Left colon (tissue), 2 donors: ENCODE data around the gene ACHE. TPM values are rescaled to one million over a fixed set of nuclear protein-coding genes. Genes with fewer than 3 reads are reported as not detected.

Experiments used
- ATAC-seq: fragments of 200-7000 bp; cut with Tn5 transposase; one replicate; pipeline ENCODE4 v1.9.1; 2020; ENCODE audit warnings: mild to moderate bottlenecking, moderate library complexity
- DNase-seq, 2 donors: peaks; one replicate each; pipeline ENCODE4 v3.0.0-alpha.2; 2020
- intact Hi-C, 2 donors: fragments of 100-400 bp; cut with DNase I in 1 of 2; cut with micrococcal nuclease in 1 of 2; formaldehyde crosslinking; loops; one replicate each; pipeline versions ENCODE4 v1.11.2 to v1.14.0; 2022; cut with DNase I, micrococcal nuclease
- total RNA-seq, 2 donors: library from RNA; stranded (reverse); fragmentation: NEBNext Ultra II Directional; extraction: Animal tissue kit (Norgen Biotek cat#: 25700); gene quantifications; one replicate each; pipeline ENCODE4 v1.2.1, GENCODE V29; 2021
- donor health status: DM: no; HTN: no; CAD: no.
- donor health status: DM: yes; HTN: yes; CAD: no.

ACHE gene
- total RNA-seq, 2 donors from 2014 or later = 18.4 to 29.2 TPM

DNA sequence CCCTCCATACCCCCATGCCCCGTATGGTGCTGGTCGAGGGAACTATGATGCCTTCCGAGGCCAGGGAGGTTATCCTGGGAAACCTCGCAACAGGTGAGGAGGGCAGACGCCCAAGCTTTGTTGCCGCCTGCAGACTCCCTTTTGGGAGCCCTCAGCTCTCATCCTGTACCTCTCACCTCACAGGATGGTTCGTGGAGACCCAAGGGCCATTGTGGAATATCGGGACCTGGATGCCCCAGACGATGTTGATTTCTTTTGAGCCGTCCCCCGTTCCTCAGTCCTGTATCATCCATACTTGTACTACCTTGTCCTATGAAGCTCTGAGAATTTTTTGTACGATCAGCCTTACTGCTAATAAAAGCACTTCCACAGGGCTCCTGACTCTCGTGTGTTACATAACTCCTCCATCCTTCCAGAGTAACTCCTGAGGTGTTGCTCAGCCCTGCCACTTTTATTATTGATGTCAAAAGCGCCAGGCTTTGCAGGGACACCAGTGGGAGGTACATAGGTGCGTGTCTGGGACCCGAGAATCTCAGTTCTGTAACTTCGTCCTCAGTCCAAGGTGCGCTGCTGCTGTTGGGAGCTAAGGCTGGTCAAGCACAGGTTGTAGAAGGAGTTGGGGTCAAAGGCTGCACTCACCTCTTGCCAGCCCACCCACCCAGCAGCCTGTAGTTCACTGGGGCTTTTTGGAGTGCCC, 7.2 kb downstream of the ACHE start:
- ATAC-seq (no peak), DNase-seq (no peak)
- intact Hi-C loops = no loop called here

DNA sequence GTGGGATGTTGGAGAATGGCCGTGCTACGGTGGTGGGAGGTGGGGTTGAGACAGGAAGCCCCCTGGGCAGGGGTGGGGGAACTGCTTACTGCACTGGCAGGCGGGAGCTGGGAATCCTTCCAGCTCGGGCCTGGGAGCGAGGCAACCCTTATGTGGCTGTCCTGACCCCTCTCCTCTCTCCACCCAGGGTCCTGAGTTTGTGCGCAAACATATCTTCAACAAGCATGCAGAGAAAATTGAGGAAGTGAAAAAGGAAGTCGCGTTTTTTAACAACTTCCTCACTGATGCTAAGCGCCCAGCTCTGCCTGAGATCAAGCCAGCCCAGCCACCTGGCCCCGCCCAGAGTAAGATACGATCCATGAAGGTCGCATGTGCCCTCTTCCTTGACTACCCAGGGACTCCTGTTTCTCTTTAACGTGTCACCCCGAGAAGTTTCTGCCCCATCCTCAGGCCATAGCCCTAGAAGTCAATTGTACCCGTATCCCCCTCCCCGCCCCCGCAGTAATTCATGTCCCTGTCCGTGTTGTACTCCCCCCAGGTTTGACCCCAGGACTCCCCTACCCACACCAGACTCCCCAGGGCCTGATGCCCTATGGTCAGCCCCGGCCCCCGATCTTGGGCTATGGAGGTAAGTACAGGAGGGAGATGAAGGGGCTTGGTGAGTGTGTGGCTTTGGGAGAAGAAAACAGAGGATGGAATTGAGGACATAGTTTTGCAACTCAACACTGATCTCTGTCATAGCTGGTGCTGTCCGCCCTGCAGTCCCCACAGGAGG, 8.0 kb downstream of the ACHE start:
- ATAC-seq (peak; percentile 39), DNase-seq (peak; percentile 77 to 79)
- intact Hi-C loops = no loop called here

DNA sequence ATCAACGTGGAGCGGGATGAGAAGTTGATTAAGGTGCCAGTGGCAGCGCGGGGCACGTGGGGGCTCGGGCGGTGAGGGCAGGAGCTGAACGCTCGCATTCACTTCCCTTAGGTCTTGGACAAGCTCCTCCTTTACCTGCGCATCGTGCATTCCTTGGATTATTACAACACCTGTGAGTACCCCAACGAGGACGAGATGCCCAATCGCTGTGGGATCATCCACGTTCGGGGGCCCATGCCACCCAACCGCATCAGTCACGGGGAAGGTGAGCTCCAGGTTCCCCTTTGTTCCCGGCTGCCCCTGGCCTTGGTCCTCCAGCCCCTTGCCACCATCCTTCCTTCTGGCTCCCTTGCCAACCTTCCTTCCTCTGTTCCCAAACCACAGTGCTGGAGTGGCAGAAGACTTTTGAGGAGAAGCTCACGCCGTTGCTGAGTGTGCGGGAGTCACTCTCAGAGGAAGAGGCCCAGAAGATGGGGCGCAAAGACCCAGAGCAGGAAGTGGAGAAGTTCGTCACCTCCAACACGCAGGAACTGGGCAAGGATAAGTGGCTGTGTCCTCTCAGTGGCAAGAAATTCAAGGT, 8.7 kb downstream of the ACHE start:
- ATAC-seq = no peak
- intact Hi-C loops = no loop called here
- no peak for DNase-seq

DNA sequence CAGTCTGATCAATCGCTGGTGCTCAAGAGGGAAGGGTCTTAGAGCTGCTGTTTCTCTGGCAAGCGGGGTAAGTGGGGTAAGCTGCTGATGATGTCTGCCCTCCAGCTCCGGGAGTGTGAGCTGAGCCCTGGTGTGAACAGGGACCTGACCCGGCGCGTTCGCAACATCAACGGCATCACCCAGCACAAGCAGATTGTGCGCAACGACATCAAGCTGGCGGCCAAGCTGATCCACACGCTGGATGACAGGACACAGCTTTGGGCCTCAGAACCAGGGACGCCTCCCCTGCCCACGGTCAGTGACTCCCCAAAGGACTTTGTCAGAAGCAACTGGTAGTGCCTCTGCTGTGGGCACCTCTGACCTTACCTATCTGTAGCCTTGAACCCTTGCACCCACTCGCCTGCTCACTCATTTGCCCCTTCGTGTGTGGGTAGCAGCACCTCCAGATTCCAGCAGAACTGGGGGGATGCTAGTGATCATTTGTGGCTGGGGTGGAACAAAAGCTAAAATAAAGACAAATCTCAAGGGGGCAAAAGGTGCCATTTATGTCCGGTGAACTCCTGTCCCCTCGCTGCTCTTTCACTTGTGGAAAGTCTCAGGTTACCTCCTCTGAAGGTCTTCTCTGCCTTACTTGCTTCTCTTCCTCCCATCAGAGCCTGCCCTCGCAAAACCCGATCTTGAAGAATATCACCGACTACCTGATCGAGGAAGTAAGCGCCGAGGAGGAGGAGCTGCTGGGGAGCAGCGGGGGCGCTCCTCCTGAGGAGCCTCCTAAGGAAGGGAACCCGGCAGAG, 9.3 kb downstream of the ACHE start:
- no peak for ATAC-seq
- no peak for DNase-seq
- intact Hi-C loops = no loop called here

DNA sequence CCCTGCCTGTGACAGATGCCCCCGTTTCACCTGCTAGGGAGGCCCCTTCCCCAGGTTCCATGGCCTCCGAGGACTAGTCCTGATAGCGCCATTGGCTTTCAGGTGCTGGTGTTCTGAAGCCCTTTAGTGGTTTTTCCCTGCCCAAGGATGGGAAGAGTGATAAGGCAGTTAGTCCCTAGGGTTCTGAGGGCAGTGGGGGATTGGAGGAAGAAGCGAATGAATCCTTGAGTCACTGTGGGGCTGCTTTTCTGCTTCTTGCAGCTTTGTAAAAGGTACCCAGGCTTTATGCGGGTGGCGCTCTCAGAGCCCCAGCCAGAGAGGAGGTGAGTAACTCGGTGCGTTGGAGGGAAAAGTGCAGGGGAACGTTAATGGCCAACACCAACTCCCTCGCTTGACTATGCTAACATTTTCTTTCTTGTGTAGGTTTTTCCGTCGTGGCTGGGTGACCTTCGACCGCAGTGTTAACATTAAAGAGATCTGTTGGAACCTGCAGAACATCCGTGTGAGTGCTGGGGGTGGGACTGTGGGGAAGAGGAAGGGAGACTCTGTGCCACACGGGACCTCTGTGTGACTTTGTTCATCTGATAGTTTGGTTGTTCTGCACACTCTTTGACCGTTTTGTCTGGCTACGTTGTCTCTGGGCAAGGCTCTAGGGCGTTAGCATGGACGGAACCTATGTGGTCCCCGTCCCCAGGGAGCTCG, 10.1 kb downstream of the ACHE start:
- ATAC-seq (no peak), DNase-seq (no peak)
- intact Hi-C loops = no loop called here

DNA sequence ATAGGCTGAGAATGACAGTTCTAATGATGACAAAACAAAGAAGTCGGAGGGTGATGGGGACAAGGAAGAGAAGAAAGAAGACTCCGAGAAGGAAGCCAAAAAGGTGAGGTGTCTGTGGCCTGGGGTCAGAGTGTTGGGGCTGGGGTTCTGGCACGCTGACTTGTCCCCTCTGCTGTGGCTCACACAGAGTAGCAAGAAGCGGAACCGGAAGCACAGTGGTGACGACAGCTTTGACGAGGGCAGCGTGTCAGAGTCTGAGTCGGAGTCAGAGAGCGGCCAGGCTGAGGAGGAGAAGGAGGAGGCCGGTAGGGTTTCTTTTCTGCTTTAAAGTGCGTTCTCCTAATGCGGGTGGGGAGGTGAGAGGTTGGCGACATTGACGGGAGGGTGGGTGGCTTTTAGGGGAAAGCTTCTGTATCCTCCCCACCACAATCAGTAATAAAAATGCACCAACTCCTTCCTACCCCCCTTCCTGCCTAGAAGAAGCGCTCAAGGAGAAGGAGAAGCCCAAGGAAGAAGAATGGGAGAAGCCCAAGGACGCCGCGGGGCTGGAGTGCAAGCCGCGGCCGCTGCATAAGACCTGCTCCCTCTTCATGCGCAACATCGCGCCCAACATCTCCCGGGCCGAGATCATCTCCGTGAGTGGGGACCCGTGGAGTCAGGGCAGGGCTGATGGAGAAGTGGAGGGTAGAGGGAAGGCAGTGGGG, 10.8 kb downstream of the ACHE start:
- intact Hi-C loops = no loop called here
- ATAC-seq = no peak
- no peak for DNase-seq

DNA sequence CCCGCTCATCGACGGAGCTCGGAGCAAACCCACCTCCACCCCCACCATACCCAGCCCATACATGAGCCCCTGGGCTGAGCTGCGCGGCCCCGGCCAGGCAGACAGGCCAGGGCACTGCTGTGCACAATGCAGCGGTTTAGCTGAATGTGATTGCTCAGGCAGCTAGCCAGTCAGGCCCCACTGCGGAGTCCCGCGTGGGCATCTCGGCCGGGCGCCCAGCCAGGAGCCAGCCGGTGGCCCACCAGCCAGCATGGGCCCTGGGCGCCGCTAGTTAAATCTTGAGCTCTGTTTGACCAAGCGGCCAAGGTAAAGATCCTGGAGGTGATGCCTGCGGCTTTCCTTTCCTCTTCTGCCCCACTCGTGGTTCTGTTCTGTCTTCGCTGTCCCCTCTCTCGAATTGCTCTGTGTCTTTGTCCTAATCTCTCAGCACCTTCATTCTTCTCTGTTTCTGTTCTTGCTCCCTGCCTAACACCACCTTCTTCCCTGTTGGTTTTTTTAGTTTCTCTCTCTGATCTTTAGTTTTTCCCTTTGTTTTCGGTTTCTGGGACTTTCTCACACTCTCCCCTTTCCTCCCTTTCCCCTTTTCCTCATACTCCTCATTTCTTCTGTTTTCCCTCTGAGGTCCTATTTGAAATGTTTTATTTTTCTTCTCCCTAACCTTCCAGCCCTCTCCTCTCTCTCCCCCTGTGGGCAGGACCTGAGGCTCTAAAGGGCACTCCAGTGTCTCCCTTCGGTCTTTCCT, 12.7 kb downstream of the ACHE start:
- DNase-seq (no peak), ATAC-seq (no peak)
- intact Hi-C loops = no loop called here

DNA sequence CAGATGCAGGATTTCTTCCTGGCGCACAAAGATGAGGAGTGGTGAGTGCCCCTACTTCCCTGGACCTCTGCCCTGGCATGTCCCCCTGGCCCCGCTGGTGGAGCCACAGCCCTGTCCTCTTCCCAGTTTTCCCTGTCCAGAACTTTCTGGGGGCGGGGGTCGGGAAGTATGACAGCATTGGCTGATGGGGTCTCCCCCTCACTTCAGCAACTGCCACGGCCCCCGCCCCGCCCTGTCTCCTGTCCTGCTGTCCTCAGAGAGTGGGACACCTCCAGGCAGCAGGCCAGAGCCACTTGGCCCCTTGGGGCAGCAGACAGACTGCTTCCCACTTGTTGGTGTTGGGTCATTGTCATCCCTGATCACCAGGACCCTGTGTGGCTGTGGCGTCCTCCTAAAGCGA, 13.5 kb downstream of the ACHE start:
- intact Hi-C loops = no loop called here
- DNase-seq = no peak
- ATAC-seq = no peak

DNA sequence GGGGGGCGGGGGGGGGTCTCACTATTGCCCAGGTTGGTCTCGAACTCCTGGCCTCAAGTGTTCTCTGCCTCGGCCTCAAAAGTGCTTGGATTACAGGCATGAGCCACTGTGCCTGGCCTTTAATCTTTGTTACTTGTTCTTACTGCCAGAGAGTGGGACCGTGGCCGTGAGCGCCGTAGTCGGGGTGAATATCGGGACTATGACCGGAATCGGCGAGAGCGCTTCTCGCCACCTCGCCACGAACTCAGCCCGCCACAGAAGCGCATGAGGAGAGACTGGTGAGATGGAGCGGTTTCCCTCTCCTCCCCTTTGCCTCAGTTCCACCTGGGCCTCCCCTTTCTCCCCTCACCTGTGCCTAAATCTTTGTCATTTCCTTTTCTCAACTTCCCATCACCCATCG, 14.6 kb downstream of the ACHE start:
- no peak for DNase-seq
- ATAC-seq = no peak
- intact Hi-C loops = no loop called here

DNA sequence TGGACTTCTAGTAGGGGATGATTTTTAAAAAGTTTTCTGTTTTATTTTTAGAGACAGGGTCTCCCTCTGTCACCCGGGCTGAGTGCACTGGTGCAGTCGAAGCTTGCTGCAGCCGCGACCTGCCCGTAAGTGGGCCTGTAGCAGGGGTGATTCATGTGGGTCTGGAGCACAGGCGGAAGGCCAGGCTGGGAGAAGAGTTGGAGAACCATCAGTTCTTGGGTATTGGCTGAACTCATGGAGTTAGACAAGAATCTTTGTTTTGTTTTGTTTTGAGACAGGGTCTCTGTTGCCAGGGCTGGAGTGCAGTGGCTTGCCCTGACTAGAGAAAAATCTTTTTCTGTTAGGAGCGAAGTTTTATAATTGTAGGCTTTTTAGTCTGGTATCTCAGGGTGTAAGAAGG, 15.0 kb downstream of the ACHE start:
- DNase-seq (no peak), ATAC-seq (no peak)
- intact Hi-C loops = no loop called here

DNA sequence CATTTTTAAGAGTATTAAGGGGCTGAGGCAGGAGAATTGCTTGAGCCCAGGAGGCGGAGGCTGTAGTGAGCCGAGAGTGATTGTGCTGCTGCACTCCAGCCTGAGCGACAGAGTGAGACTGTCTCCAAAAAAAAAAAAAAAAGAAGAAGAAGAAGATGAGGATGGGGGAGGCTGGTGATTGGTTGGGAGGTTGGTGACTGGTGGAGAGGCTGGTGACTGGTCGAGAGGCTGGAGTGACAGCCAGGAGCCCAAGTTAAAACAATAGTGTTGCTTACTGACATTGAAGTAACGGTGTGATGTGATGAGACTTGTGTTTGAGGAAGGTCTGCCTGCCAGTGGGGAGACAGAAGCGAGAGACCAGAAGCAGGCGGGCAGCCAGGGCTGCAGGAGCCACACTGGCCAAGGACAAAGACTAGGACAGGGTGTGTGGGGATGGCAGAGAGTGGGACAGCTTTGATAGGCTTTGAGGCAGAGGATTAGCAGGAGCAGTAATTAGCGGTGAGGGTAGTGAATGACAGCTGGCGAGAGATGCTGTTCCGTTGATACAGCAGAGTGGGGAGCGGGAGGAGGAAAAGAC, 15.9 kb downstream of the ACHE start:
- ATAC-seq (no peak), DNase-seq (no peak)
- intact Hi-C loops = no loop called here

DNA sequence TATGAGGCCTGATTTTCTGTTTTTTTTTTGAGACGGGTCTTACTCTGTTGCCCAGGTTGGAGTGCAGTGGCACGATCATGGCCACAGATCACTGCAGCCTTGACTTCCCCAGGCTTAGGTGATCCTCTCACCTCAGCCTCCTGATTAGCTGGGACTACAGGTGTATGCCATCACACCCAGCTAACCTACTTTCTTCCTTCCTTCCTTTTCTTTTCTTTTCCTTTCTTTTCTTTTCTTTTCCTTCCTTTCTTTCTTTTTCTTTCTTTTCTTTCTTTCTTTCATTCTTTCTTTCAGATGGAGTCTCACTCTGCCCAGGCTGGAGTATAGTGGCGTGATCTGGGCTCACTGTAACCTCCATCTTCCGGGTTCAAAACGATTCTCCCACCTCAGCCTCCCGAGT, 17.0 kb downstream of the ACHE start:
- ATAC-seq = no peak
- no peak for DNase-seq
- intact Hi-C loops = no loop called here

DNA sequence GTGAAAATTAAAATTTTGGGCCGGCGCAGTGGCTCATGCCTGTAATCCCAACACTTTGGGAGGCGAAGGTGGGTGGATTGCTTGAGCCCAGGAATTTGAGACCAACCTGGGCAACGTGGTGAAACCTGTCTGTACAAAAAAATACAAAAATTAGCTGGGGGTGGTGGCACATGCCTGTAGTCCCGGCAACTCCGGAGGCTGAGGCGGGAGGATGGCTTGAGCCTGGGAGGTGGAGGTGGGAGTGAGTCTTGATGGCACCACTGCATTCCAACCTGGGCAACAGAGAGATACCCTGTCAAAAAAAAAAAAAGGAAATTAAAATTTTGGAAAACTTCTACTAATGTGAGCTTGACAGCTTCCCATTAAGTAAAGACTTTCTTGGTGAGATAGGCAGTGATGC, 17.7 kb downstream of the ACHE start:
- no peak for DNase-seq
- ATAC-seq = no peak
- intact Hi-C loops = no loop called here

DNA sequence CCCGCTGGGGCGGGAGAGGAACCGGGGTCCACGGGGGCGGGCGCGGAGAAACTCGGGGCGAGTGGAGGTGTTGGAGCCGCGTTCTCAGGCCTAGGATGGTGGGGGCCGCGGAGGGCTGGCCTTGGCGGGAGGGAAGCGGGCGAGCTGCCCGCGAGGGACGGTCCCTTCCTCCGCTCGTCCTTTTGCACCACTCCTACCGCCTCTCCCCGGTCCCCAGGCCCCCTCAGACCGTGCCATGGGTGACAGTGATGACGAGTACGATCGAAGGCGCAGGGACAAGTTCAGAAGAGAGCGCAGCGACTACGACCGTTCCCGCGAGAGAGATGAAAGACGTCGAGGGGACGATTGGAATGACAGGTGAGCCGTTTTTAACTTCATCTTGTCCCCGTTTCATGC, 20.3 kb downstream of the ACHE start:
- intact Hi-C loops = no loop called here
- ATAC-seq (peak; percentile 51), DNase-seq (no peak)

DNA sequence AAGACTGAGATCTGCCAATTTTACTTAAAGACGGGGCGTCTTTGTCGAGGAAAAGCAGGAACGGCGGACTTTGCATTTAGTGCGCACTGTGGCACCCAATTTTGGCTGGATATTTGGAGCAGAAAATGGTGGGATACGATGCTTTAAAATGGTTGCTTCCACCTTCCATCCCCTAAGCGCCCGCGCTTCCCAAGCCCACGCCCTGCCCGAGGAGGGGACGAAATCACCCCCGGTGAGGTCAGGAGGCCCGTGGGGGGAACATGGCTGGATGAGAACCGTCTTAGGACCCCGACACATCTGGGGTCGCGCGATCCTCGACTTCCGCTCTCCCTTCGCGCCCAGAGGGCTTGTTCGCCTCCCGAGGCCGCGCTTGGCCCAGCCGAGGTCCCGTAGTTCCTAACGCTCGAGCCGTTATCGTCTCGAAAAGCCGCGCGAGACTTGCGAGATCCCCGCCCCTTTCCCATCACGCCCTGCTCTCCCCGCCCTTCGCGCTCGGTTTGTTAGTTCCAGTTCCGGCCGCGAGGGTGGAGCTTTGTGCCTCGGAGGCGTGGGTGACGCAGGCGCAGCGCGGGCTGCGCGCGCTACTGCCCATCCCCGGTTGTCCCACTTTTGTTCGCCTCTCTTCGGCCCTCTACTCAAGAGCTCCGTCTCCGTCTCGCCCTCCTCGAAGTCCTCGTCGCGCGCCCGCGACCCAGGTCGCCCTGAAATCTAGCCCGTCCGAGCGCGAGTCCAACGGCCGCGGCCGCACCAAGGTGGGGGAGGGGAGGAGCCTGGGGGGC, 20.9 kb downstream of the ACHE start, which contains the start of gene SRRT:
SRRT (plus strand) TSS at position 527 of the 779 bp plus-strand sequence. CDS start 488 bp downstream, outside the sequence.
- intact Hi-C loops = no loop called here
- DNase-seq = peak; percentile 98 to 99
- ATAC-seq = peak; percentile 95

DNA sequence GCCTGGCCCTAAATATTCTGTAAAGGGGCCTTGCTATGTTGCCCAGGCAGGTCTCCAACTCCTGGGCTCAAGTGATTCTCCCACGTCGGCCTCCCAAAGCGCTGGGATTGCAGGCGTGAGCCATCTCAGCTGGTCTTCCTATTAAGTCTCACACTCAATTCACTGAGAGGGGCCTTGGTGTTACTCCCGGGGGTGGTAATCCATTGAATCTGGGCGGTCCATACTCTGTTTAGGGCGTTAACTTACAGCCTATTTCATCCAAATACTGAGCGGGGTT, 21.4 kb downstream of the ACHE start:
- DNase-seq (no peak), ATAC-seq (no peak)
- intact Hi-C loops = no loop called here
